Measurements from ENCODE around the gene GABBR2. TPM values are rescaled to one million over a fixed set of nuclear protein-coding genes. Genes with fewer than 3 reads are reported as not detected.

GABBR2 gene
- total RNA-seq, 2 donors from 2014 or later: not detected

DNA sequence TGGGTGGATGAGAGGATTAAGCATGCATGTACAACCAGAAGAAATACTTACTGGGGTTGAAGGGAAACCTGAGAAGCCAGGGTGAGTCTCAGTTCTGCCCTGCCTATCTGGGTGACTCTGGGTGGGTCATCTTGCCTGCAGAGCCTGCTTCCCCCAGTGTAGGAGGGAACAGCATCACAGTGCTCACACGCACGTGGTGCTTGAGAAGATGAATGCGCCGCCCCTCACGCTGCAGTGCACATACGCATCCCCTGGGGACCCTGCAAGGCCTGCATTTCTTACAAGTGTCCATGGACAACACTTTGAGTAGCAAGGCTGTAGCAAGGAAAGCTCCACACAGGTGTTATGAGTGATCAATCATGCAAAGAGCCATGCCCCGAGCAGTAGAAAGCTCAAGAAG is 18.7 kb upstream of the GABBR2 start:
- Histone ChIP-seq H3K9me3 (peaks cover 0 to 7% (median 0%) of the 10 kb centered on the region in 3 donors), H3K4me3 (no peak overlapping the region), H3K27me3 (no peaks in the 10 kb centered on the region), H3K4me1 (no peaks in the 10 kb centered on the region), H3K27ac (no peak overlapping the region), H3K36me3 (replicated peaks in 1 of 2; ENCODE audit: insufficient read depth in 1 of 2, low read depth in 2 of 2) (no peaks in the 10 kb centered on the region)
- no peak for TF ChIP-seq POLR2A (IDR thresholded peaks at IDR 0.05)
- 49 to 54% methylated on average over 6 to 7 of the region's 7 CpGs for WGBS, 2 donors
- ATAC-seq (no peak), DNase-seq (no peak)
- intact Hi-C loops (cut with DNase I): no loop called here

DNA sequence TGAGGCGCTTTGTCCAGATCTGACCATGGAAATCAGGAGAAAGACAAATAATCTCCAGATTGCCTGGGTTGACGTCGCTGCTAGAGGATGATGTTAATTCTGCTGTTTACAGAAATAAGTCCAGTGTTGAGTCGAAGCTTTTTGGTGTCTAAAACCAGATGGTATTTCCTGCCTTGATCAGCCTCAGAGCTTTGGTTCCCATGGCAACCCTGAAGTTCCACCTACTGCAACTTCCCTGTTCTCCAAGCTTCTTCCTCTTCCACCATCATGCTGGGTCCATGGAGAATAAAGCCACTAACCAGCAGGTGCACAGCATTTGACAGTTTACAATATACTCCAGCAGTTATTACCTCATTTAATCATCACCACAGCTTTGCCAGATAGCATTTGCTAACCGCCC is 18.0 kb upstream of the GABBR2 start:
- H3K4me3 ChIP-seq: no peak overlapping the region
- peak in 1 of 4 donors; percentile 60 for DNase-seq
- H3K27ac ChIP-seq: no peak overlapping the region
- no peaks in the 10 kb centered on the region for H3K4me1 ChIP-seq
- no peak for ATAC-seq
- 44 to 46% methylated on average over 5 of the region's 5 CpGs for WGBS, 2 donors
- H3K27me3 ChIP-seq: no peaks in the 10 kb centered on the region
- no peak for TF ChIP-seq POLR2A (IDR thresholded peaks at IDR 0.05)
- TF ChIP-seq, protein P1, sequence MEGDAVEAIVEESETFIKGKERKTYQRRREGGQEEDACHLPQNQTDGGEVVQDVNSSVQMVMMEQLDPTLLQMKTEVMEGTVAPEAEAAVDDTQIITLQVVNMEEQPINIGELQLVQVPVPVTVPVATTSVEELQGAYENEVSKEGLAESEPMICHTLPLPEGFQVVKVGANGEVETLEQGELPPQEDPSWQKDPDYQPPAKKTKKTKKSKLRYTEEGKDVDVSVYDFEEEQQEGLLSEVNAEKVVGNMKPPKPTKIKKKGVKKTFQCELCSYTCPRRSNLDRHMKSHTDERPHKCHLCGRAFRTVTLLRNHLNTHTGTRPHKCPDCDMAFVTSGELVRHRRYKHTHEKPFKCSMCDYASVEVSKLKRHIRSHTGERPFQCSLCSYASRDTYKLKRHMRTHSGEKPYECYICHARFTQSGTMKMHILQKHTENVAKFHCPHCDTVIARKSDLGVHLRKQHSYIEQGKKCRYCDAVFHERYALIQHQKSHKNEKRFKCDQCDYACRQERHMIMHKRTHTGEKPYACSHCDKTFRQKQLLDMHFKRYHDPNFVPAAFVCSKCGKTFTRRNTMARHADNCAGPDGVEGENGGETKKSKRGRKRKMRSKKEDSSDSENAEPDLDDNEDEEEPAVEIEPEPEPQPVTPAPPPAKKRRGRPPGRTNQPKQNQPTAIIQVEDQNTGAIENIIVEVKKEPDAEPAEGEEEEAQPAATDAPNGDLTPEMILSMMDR (IDR thresholded peaks at IDR 0.05): no peak
- H3K9me3 ChIP-seq: peaks cover 0 to 7% (median 0%) of the 10 kb centered on the region in 3 donors
- no peaks in the 10 kb centered on the region for H3K36me3 ChIP-seq (replicated peaks in 1 of 2; ENCODE audit: insufficient read depth in 1 of 2, low read depth in 2 of 2)
- intact Hi-C loops (cut with DNase I): no loop called here

DNA sequence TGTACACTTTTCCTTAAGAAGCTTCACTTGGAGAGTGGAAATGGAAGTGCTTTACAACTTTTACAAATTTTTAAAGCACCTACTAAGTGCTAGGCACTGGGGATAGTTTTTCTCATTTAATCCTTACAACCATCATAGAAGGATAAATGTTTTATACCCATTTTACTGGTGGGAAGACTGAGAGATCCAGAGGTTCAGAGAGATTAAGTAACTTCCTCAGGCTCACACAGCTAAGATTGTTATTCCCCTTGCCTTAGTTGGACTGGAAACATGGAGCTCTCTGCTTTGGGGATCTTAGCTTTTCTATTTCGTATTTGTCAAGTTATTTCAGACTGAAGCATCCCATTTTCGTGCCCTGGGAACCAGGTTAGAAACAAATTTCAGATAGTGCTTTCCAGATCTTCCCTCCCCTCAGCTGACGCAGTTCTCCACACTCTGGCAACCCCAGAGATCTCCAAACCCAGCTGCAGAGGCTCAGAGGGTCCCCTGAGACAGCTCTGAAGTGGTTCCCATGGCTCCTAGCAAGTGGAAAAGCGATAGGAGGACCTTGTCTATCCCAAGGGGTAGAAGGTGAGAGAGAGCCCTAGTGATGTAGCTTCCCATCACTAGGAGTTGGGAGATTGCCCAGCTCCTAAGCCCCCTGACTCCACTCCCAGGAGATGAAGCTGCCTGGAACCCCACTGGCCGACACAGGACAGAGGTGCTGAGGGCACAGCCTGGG is 16.2 kb upstream of the GABBR2 start:
- H3K4me1 ChIP-seq: no peaks in the 10 kb centered on the region
- no peaks in the 10 kb centered on the region for H3K36me3 ChIP-seq (replicated peaks in 1 of 2; ENCODE audit: insufficient read depth in 1 of 2, low read depth in 2 of 2)
- no peak overlapping the region for H3K27ac ChIP-seq
- no peak for ATAC-seq
- TF ChIP-seq, protein P1 (IDR thresholded peaks at IDR 0.05): no peak
- no peak for TF ChIP-seq POLR2A (IDR thresholded peaks at IDR 0.05)
- no peak overlapping the region for H3K4me3 ChIP-seq
- no peaks in the 10 kb centered on the region for H3K27me3 ChIP-seq
- no peak for DNase-seq
- 45 to 69% methylated on average over 4 to 5 of the region's 5 CpGs for WGBS, 2 donors
- intact Hi-C loops (cut with DNase I): no loop called here
- H3K9me3 ChIP-seq: peaks cover 0 to 7% (median 0%) of the 10 kb centered on the region in 3 donors

DNA sequence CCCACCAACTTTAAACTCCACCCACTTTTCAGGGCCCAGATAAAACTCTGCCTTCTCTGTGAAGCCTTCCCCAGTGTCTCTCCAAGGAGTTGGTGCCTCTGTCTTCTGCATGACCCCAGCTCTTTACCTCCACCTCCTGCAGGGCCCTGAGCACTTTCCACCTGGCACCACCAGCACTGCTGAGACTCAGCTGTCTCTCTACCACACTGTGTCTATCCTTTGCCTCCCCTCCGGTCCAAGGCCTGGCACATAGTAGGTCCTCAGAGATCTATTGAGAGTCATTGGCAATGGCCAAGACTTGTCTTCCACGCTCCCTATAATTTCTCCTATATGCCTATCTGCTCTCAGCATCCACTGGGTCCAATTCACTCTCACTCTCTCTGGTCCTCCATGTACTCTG is 12.9 kb upstream of the GABBR2 start:
- WGBS, 2 donors: 79 to 82% methylated on average over 2 of the region's 2 CpGs
- intact Hi-C loops (cut with DNase I): no loop called here
- H3K27me3 ChIP-seq: no peaks in the 10 kb centered on the region
- H3K27ac ChIP-seq: no peak overlapping the region
- no peaks in the 10 kb centered on the region for H3K36me3 ChIP-seq (replicated peaks in 1 of 2; ENCODE audit: insufficient read depth in 1 of 2, low read depth in 2 of 2)
- ATAC-seq (no peak), DNase-seq (no peak)
- H3K9me3 ChIP-seq: peaks cover 0 to 7% (median 0%) of the 10 kb centered on the region in 3 donors
- H3K4me1 ChIP-seq: no peaks in the 10 kb centered on the region
- TF ChIP-seq POLR2A (IDR thresholded peaks at IDR 0.05): no peak
- TF ChIP-seq, protein P1 (IDR thresholded peaks at IDR 0.05): no peak
- H3K4me3 ChIP-seq: no peak overlapping the region

DNA sequence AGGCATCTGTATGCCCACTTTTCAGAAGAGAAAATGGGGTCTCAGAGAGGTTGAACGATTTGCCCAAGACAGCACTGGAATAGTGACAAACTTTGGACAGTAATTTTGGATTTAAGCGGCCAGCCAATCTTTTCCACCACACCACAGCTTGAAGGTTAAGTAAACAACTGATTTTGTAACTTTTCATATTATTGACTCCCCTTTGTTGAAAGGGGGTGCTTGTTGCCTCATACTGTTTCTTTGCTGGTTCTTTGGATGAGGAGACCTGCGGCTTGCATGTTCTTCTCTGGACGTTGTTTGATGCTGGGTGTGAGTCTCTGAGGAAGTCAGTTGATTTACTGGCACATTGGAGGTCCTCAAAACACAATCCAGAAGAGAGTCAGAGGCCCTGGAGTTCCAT is 11.7 kb upstream of the GABBR2 start:
- TF ChIP-seq, protein P1 (IDR thresholded peaks at IDR 0.05): no peak
- no peak for TF ChIP-seq POLR2A (IDR thresholded peaks at IDR 0.05)
- peaks cover 0 to 7% (median 0%) of the 10 kb centered on the region in 3 donors for H3K9me3 ChIP-seq
- DNase-seq (no peak), ATAC-seq (no peak)
- no peaks in the 10 kb centered on the region for H3K27me3 ChIP-seq
- WGBS, 2 donors: 55 to 61% methylated on average over 4 of the region's 4 CpGs
- H3K4me1 ChIP-seq: no peaks in the 10 kb centered on the region
- H3K4me3 ChIP-seq: no peak overlapping the region
- H3K27ac ChIP-seq: no peak overlapping the region
- H3K36me3 ChIP-seq (replicated peaks in 1 of 2; ENCODE audit: insufficient read depth in 1 of 2, low read depth in 2 of 2): no peaks in the 10 kb centered on the region
- intact Hi-C loops (cut with DNase I): no loop called here
